ENCODE data around the gene MARCHF6. TPM values are rescaled to one million over a fixed set of nuclear protein-coding genes. Genes with fewer than 3 reads are reported as not detected.

MARCHF6 gene
- total and polyA plus RNA-seq, 9 of the 15 experiments (the other 6 are each of a cell fraction or from before 2014, with no cell fraction given), result 74.1 to 456 (median 116) TPM

- TF ChIP-seq NR2C1 (IDR thresholded peaks at IDR 0.05) (no peak), NR2C1 (tag; IDR thresholded peaks at IDR 0.05) (no peak), SAP30 (IDR thresholded peaks at IDR 0.05; ENCODE audit: borderline replicate concordance, insufficient read depth, low read depth, low read length, poor library complexity, severe bottlenecking) (peak; percentile 70), ZNF445 (CRISPR knock-in tag; IDR thresholded peaks at IDR 0.05; ENCODE audit: low read depth) (no peak), IFI16 (CRISPR knock-in tag; IDR thresholded peaks at IDR 0.05) (no peak), CEBPG (CRISPR knock-in tag; IDR thresholded peaks at IDR 0.05) (no peak), CEBPG (tag; conservative IDR thresholded peaks at IDR 0.05 in 1 of 2, IDR thresholded peaks at IDR 0.05 in 1 of 2) (no peak), ZNF232 (CRISPR knock-in tag; IDR thresholded peaks at IDR 0.05) (peak; percentile 60; the same call in 1 of the 2 replicates), HOXB6 (CRISPR knock-in tag; IDR thresholded peaks at IDR 0.05; ENCODE audit: borderline replicate concordance) (peak; percentile 54; the same call in 1 of the 2 replicates), PHB2 (IDR thresholded peaks at IDR 0.05; ENCODE audit: low read depth) (0 out of 2 replicates have a peak, but pooled peaks have one; percentile 24), CSDE1 (IDR thresholded peaks at IDR 0.05) (no peak), ZNF121 (CRISPR knock-in tag; conservative IDR thresholded peaks at IDR 0.05) (no peak), ZNF75A (CRISPR knock-in tag; IDR thresholded peaks at IDR 0.05) (no peak), FOXP4 (CRISPR knock-in tag; IDR thresholded peaks at IDR 0.05; ENCODE audit: borderline replicate concordance) (0 out of 2 replicates have a peak, but pooled peaks have one; percentile 63), RCOR1 (IDR thresholded peaks at IDR 0.05; ENCODE audit: borderline replicate concordance in 1 of 2, low read depth in 2 of 2, low read length in 2 of 2) (peak in 1 of 2 experiments; percentile 57; a peak in 2 of 4 replicates), MECOM (CRISPR knock-in tag; IDR thresholded peaks at IDR 0.05) (no peak), ZNF592 (IDR thresholded peaks at IDR 0.05) (peak; percentile 56)
- TF ChIP-seq, protein P1, sequence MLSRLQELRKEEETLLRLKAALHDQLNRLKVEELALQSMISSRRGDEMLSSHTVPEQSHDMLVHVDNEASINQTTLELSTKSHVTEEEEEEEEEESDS (CRISPR knock-in tag; IDR thresholded peaks at IDR 0.05), result no peak
Observed at GRCh38 chr5:10307206-10308148, 46.0 kb upstream of the MARCHF6 start, which contains the start of gene CMBL (continued).
